ENCODE measurements around the gene SYTL4. TPM values are rescaled to one million over a fixed set of nuclear protein-coding genes. Genes with fewer than 3 reads are reported as not detected.

The SYTL4 gene
- total RNA-seq, 1 donor from 2014 or later, result 2.1 TPM

GRCh38 chrX:100720301-100720700 is 11.6 kb downstream of the SYTL4 start:
- Histone ChIP-seq H3K27me3 (no peaks in the 10 kb centered on the region), H3K4me1 (no peaks in the 10 kb centered on the region), H3K4me3 (no peak overlapping the region), H3K9me3 (no peaks in the 10 kb centered on the region), H3K36me3 (no peaks in the 10 kb centered on the region), H3K27ac (no peak overlapping the region)
- intact Hi-C loops (cut with DNase I), result no loop called here
- no peak for DNase-seq (ENCODE audit: low spot score in 2 of 2)
- no peak for TF ChIP-seq CTCF (IDR thresholded peaks at IDR 0.05)

GRCh38 chrX:100719139-100719538 is 12.8 kb downstream of the SYTL4 start:
- TF ChIP-seq CTCF (IDR thresholded peaks at IDR 0.05), result no peak
- Histone ChIP-seq H3K27ac (no peak overlapping the region), H3K4me1 (no peaks in the 10 kb centered on the region), H3K4me3 (no peak overlapping the region), H3K36me3 (no peaks in the 10 kb centered on the region), H3K9me3 (no peaks in the 10 kb centered on the region), H3K27me3 (no peaks in the 10 kb centered on the region)
- intact Hi-C loops (cut with DNase I), result no loop called here
- no peak for DNase-seq (ENCODE audit: low spot score in 2 of 2)

- H3K36me3 ChIP-seq, result no peaks in the 10 kb centered on the region
- H3K27ac ChIP-seq, result no peak overlapping the region
These were observed 14.6 kb downstream of the SYTL4 start for GRCh38 chrX:100717363-100717762.

GRCh38 chrX:100710816-100711215 is 21.1 kb downstream of the SYTL4 start:
- Histone ChIP-seq H3K9me3 (no peaks in the 10 kb centered on the region), H3K36me3 (no peaks in the 10 kb centered on the region), H3K4me3 (no peak overlapping the region), H3K4me1 (no peaks in the 10 kb centered on the region), H3K27me3 (no peaks in the 10 kb centered on the region), H3K27ac (no peak overlapping the region)
- intact Hi-C loops (cut with DNase I), result no loop called here
- DNase-seq (ENCODE audit: low spot score in 2 of 2), result no peak
- no peak for TF ChIP-seq CTCF (IDR thresholded peaks at IDR 0.05)

More at GRCh38 chrX:100717363-100717762, 14.6 kb downstream of the SYTL4 start:
- Histone ChIP-seq H3K9me3 (no peaks in the 10 kb centered on the region), H3K4me1 (no peaks in the 10 kb centered on the region), H3K4me3 (no peak overlapping the region), H3K27me3 (no peaks in the 10 kb centered on the region)
- no peak for TF ChIP-seq CTCF (IDR thresholded peaks at IDR 0.05)
- no peak for DNase-seq (ENCODE audit: low spot score in 2 of 2)
- intact Hi-C loops (cut with DNase I), result no loop called here

- no peak for TF ChIP-seq CTCF (IDR thresholded peaks at IDR 0.05)
- no peak overlapping the region for H3K4me3 ChIP-seq
- H3K36me3 ChIP-seq, result no peaks in the 10 kb centered on the region
- no peak overlapping the region for H3K27ac ChIP-seq
- intact Hi-C loops (cut with DNase I), result no loop called here
- no peaks in the 10 kb centered on the region for H3K4me1 ChIP-seq
- DNase-seq (ENCODE audit: low spot score in 2 of 2), result no peak
- H3K9me3 ChIP-seq, result no peaks in the 10 kb centered on the region
- no peaks in the 10 kb centered on the region for H3K27me3 ChIP-seq
These were observed 27.2 kb downstream of the SYTL4 start for GRCh38 chrX:100704581-100705203.

GRCh38 chrX:100700809-100701208 is 31.1 kb downstream of the SYTL4 start:
- intact Hi-C loops (cut with DNase I), result no loop called here
- H3K27me3 ChIP-seq, result no peaks in the 10 kb centered on the region
- TF ChIP-seq CTCF (IDR thresholded peaks at IDR 0.05), result no peak
- no peak for DNase-seq (ENCODE audit: low spot score in 2 of 2)
- no peaks in the 10 kb centered on the region for H3K4me1 ChIP-seq
- H3K4me3 ChIP-seq, result no peak overlapping the region
- no peak overlapping the region for H3K27ac ChIP-seq
- no peaks in the 10 kb centered on the region for H3K36me3 ChIP-seq
- no peaks in the 10 kb centered on the region for H3K9me3 ChIP-seq

Measured in ascending aorta (tissue), 2 donors.